Panc1 (cell line): ENCODE measurements around the gene TSPAN7. TPM values are rescaled to one million over a fixed set of nuclear protein-coding genes. Genes with fewer than 3 reads are reported as not detected.

Source experiments
- ATAC-seq: fragments of 200-7000 bp; cut with Tn5 transposase; 2 replicates; pipeline ENCODE4 v1.9.1; 2020; ENCODE audit warnings: mild to moderate bottlenecking, moderate library complexity
- BruUV-seq: library from RNA; stranded (reverse); fragments of 400-500 nt; replicated peaks from 2 replicates; lab custom pipeline; 2021; lab: Mats Ljungman, UMichigan
- CTCF ChIA-PET: fragments of 300-600 bp; sonication (Branson Sonifier 250); formaldehyde crosslinking; loops from one replicate; lab custom pipeline; 2022; ENCODE audit warnings: antibody characterized with exemption; lab: Charles Lee
- POLR2A ChIA-PET: fragments of 300-600 bp; sonication (Branson Sonifier 250); formaldehyde crosslinking; loops from one replicate; lab custom pipeline; 2022; ENCODE audit warnings: antibody characterized with exemption; lab: Charles Lee
- DNase-seq: peaks from one replicate; pipeline ENCODE4 v3.0.0-alpha.2; 2010; ENCODE audit warnings: low read depth, low spot score
- H3K27ac ChIP-seq: 2 replicates; pipeline ENCODE4 v1.5.1; 2011; ENCODE audit warnings: mild to moderate bottlenecking, low read length, inconsistent platforms
- H3K27me3 ChIP-seq: fragments of 200-500 bp; sonication (Bioruptor generic); 2 replicates; pipeline ENCODE4 v1.6.0; 2014; ENCODE audit warnings: low read length, inconsistent platforms; ENCODE audit not compliant: control insufficient read depth, insufficient read depth
- H3K36me3 ChIP-seq: fragments of 200-500 bp; sonication (Bioruptor generic); 2 replicates; pipeline ENCODE4 v1.5.1; 2014; ENCODE audit warnings: inconsistent platforms, mild to moderate bottlenecking, low read length, moderate library complexity; ENCODE audit not compliant: control insufficient read depth, insufficient read depth
- H3K4me1 ChIP-seq: 2 replicates; pipeline ENCODE4 v1.5.1; 2011; ENCODE audit warnings: inconsistent platforms, mild to moderate bottlenecking, low read length, moderate library complexity; ENCODE audit not compliant: control insufficient read depth, insufficient read depth
- H3K4me3 ChIP-seq, 2 experiments: 2 replicates each; pipeline ENCODE4 v1.5.1; 2011 to 2012; ENCODE audit warnings: low read depth in 2 of 2, low read length in 2 of 2, mild to moderate bottlenecking in 2 of 2, inconsistent platforms in 1 of 2, moderate library complexity in 1 of 2
- H3K9me3 ChIP-seq: fragments of 200-500 bp; sonication (Bioruptor generic); 2 replicates; pipeline ENCODE4 v1.5.1; 2014; ENCODE audit warnings: low read depth, mild to moderate bottlenecking, inconsistent platforms, low read length, moderate library complexity; ENCODE audit not compliant: control insufficient read depth, insufficient read depth
- POLR2AphosphoS5 ChIP-seq: IDR thresholded peaks from 2 replicates; pipeline ENCODE4 v1.6.1; 2012; ENCODE audit warnings: mild to moderate bottlenecking, low read depth, low read length, moderate library complexity
- SIN3A ChIP-seq: IDR thresholded peaks from 2 replicates; pipeline ENCODE4 v1.6.1; 2012; ENCODE audit warnings: low read depth, mild to moderate bottlenecking, low read length, moderate library complexity, borderline replicate concordance; ENCODE audit not compliant: insufficient read depth
- TCF7L2 ChIP-seq: IDR thresholded peaks from 2 replicates; pipeline ENCODE4 v1.6.1; 2011; ENCODE audit warnings: mild to moderate bottlenecking, low read depth, low read length, inconsistent platforms
- in situ Hi-C: cut with HindIII; loops from 2 replicates; pipeline ENCODE4 v1.10.0; 2016; ENCODE audit warnings: low sequenced_read_pairs, low pct_unique_long_range_greater_than_20kb
- intact Hi-C: fragments of 100-400 bp; cut with micrococcal nuclease; formaldehyde crosslinking; loops from one replicate; pipeline ENCODE4 v1.10.0; 2022; ENCODE audit not compliant: unreplicated experiment
- total RNA-seq: library from RNA; stranded (reverse); gene quantifications from one replicate; pipeline ENCODE4 v1.2.1, GENCODE V29; 2021; ENCODE audit not compliant: unreplicated experiment
- TF ChIP-seq, protein P1 (sequence below), 2 experiments: IDR thresholded peaks; 2 replicates each; pipeline ENCODE4 v1.6.1; 2011 to 2012; ENCODE audit warnings: low read depth in 2 of 2, control low read depth in 1 of 2, low read length in 1 of 2, mild to moderate bottlenecking in 1 of 2, moderate library complexity in 1 of 2; ENCODE audit not compliant: insufficient read depth in 1 of 2
- TF ChIP-seq, protein P2 (sequence below): fragments of 450-650 bp; IDR thresholded peaks from 2 replicates; pipeline ENCODE4 v1.5.1; 2017; ENCODE audit warnings: mild to moderate bottlenecking

The TSPAN7 gene
- total RNA-seq, 1 experiment from 2014 or later, result 0.13 TPM

DNA sequence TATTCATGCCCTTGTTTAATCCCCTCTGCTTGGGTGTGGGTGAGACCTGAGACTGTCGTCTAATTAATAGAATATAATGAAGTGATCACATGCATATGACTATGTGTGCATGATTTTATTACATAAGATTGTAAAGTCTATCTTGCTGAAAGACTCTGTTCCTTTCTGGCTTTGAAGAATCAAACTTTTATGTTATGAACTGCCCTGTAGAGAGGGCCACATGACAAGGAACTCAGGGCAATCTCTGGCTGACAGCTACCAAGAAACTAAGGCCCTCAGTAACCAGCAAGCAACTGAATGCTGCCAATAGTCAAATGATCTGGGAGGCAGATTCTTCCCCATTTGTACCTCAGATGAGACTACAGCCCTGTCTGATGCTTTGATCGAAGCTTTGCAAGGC, 13.5 kb downstream of the TSPAN7 start:
- Histone ChIP-seq H3K27me3 (no peaks in the 10 kb centered on the region), H3K9me3 (no peaks in the 10 kb centered on the region), H3K4me1 (no peaks in the 10 kb centered on the region), H3K4me3 (no peak overlapping the region), H3K27ac (no peak overlapping the region), H3K36me3 (no peaks in the 10 kb centered on the region)
- in situ Hi-C loops (no loop called here), intact Hi-C loops (no loop called here)
- DNase-seq, result no peak
- CTCF ChIA-PET, result no interaction called here
- BruUV-seq, result no TSS peak
- POLR2A ChIA-PET, result no interaction called here
- TF ChIP-seq POLR2AphosphoS5 (no peak), TCF7L2 (no peak), SIN3A (no peak)
- TF ChIP-seq, protein P1, sequence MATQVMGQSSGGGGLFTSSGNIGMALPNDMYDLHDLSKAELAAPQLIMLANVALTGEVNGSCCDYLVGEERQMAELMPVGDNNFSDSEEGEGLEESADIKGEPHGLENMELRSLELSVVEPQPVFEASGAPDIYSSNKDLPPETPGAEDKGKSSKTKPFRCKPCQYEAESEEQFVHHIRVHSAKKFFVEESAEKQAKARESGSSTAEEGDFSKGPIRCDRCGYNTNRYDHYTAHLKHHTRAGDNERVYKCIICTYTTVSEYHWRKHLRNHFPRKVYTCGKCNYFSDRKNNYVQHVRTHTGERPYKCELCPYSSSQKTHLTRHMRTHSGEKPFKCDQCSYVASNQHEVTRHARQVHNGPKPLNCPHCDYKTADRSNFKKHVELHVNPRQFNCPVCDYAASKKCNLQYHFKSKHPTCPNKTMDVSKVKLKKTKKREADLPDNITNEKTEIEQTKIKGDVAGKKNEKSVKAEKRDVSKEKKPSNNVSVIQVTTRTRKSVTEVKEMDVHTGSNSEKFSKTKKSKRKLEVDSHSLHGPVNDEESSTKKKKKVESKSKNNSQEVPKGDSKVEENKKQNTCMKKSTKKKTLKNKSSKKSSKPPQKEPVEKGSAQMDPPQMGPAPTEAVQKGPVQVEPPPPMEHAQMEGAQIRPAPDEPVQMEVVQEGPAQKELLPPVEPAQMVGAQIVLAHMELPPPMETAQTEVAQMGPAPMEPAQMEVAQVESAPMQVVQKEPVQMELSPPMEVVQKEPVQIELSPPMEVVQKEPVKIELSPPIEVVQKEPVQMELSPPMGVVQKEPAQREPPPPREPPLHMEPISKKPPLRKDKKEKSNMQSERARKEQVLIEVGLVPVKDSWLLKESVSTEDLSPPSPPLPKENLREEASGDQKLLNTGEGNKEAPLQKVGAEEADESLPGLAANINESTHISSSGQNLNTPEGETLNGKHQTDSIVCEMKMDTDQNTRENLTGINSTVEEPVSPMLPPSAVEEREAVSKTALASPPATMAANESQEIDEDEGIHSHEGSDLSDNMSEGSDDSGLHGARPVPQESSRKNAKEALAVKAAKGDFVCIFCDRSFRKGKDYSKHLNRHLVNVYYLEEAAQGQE (IDR thresholded peaks at IDR 0.05; ENCODE audit: insufficient read depth in 1 of 2, low read depth in 2 of 2, low read length in 1 of 2), result no peak
- TF ChIP-seq, protein P2, sequence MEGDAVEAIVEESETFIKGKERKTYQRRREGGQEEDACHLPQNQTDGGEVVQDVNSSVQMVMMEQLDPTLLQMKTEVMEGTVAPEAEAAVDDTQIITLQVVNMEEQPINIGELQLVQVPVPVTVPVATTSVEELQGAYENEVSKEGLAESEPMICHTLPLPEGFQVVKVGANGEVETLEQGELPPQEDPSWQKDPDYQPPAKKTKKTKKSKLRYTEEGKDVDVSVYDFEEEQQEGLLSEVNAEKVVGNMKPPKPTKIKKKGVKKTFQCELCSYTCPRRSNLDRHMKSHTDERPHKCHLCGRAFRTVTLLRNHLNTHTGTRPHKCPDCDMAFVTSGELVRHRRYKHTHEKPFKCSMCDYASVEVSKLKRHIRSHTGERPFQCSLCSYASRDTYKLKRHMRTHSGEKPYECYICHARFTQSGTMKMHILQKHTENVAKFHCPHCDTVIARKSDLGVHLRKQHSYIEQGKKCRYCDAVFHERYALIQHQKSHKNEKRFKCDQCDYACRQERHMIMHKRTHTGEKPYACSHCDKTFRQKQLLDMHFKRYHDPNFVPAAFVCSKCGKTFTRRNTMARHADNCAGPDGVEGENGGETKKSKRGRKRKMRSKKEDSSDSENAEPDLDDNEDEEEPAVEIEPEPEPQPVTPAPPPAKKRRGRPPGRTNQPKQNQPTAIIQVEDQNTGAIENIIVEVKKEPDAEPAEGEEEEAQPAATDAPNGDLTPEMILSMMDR, result no peak
- no peak for ATAC-seq

DNA sequence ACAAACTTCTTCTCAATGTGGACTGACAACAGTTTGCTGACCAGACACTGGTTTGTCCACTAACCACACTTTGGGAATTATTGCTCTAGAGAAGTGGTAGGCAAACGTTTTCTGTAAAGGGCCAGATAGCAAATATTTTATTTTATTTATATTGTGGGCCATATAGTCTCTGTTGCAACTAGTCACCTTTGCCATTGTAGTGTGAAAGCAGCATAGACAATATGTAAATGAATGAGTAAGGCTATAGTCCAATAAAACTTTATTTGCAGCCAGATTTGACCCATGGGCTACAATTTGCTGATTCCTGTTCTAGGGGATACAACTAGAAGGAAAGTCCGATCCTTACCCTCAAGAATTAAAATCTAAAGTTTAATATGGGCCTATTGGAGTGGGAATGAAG, 14.5 kb downstream of the TSPAN7 start:
- no peaks in the 10 kb centered on the region for H3K4me1 ChIP-seq
- DNase-seq, result no peak
- no peaks in the 10 kb centered on the region for H3K9me3 ChIP-seq
- H3K27ac ChIP-seq, result no peak overlapping the region
- H3K36me3 ChIP-seq, result no peaks in the 10 kb centered on the region
- TF ChIP-seq POLR2AphosphoS5, result no peak
- no peak for TF ChIP-seq TCF7L2
- TF ChIP-seq, protein P2, result no peak
- no peak for TF ChIP-seq SIN3A
- TF ChIP-seq, protein P1 (IDR thresholded peaks at IDR 0.05; ENCODE audit: insufficient read depth in 1 of 2, low read depth in 2 of 2, low read length in 1 of 2), result no peak
- no peaks in the 10 kb centered on the region for H3K27me3 ChIP-seq
- H3K4me3 ChIP-seq, result no peak overlapping the region
- in situ Hi-C loops (no loop called here), intact Hi-C loops (no loop called here)
- CTCF ChIA-PET, result no interaction called here
- POLR2A ChIA-PET, result no interaction called here
- ATAC-seq, result no peak
- BruUV-seq, result no TSS peak
